ENCODE results near the gene C11orf16. TPM values are rescaled to one million over a fixed set of nuclear protein-coding genes. Genes with fewer than 3 reads are reported as not detected.

Gene C11orf16
- total and polyA plus RNA-seq, 8 donors: not detected

DNA sequence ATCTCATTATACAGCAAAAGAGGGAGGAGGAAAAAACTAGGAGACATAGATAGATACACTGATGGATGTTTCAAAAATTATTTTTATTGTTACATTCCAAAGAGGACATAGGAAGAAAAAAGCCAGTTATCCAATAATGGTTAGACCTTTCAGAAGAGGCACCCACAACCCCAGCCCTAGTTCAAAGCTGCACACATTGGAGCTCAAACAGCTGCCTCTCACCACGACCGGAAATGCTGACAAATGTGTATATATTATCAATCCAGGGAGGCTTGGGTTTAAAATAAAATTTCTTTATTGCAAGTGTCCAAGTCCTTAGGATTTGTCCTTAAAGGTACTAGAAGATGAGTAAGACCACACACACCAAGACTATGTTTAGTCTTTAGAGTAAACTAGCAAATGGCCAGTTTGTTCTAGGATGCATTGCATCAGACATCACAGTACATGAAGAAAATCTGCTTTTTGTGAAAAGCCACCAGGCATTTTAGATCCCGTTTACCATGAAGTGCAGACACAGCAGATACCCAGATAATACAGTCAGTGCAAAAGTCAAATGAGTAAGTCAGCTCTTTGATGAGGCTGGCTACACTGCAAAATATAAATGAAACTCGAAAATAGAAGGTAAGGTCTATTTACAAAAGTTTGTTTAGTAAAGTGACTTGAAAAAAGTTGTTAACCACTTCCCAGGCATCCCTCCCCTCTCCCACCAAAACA, 14.6 kb upstream of the C11orf16 start:
- no peak for DNase-seq
- H3K4me1 ChIP-seq: peaks cover 0 to 8% (median 0%) of the 10 kb centered on the region in 4 donors
- H3K9me3 ChIP-seq: no peaks in the 10 kb centered on the region
- WGBS, 5 donors: 62 to 73% (median 72%) methylated on average over 4 of the region's 4 CpGs
- H3K4me3 ChIP-seq: no peak overlapping the region
- TF ChIP-seq EP300 (IDR thresholded peaks at IDR 0.05) (no peak), POLR2AphosphoS5 (IDR thresholded peaks at IDR 0.05) (no peak), POLR2A (IDR thresholded peaks at IDR 0.05) (no peak)
- TF ChIP-seq, protein P1, sequence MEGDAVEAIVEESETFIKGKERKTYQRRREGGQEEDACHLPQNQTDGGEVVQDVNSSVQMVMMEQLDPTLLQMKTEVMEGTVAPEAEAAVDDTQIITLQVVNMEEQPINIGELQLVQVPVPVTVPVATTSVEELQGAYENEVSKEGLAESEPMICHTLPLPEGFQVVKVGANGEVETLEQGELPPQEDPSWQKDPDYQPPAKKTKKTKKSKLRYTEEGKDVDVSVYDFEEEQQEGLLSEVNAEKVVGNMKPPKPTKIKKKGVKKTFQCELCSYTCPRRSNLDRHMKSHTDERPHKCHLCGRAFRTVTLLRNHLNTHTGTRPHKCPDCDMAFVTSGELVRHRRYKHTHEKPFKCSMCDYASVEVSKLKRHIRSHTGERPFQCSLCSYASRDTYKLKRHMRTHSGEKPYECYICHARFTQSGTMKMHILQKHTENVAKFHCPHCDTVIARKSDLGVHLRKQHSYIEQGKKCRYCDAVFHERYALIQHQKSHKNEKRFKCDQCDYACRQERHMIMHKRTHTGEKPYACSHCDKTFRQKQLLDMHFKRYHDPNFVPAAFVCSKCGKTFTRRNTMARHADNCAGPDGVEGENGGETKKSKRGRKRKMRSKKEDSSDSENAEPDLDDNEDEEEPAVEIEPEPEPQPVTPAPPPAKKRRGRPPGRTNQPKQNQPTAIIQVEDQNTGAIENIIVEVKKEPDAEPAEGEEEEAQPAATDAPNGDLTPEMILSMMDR (IDR thresholded peaks at IDR 0.05): no peak
- peaks cover 2 to 57% (median 52%) of the 10 kb centered on the region in 4 donors for H3K36me3 ChIP-seq
- no peaks in the 10 kb centered on the region for H3K27me3 ChIP-seq
- intact Hi-C loops (cut with DNase I; ENCODE audit: low total_unique reads): no loop called here
- no peak overlapping the region for H3K27ac ChIP-seq

DNA sequence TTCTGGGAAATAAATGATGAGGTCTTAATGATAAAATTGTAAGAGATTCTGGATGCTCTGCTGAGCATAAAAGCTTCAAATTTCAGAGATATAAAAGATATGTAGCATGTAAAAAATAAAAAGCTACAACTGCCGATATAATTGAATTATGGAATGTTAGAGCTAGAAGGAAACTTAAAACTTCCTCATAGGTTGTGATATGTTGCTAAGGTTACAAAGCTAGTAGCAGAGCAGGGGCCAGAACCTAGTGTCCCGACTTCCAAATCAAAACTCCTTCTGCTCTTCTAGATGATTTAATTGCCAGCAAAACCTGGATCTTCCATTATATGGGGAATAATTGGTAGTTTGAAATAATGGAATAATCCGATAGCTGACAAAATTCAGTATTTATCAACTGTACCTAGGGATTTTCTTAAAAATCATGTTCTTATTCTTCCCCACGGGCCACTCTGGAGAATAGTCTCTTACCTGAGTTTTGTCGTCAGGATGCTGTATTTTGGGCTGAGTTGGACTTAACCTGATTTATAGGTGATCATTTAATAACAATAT, 9.8 kb upstream of the C11orf16 start, which contains the start of gene ASCL3:
ASCL3 (minus strand) TSS at position 499 of the 549 bp plus-strand sequence. CDS start 4,855 bp downstream, outside the sequence.
- H3K9me3 ChIP-seq: no peaks in the 10 kb centered on the region
- WGBS, 5 donors: 67 to 79% (median 72%) methylated on average over 5 of the region's 5 CpGs
- peaks cover 0 to 9% (median 8%) of the 10 kb centered on the region in 4 donors for H3K36me3 ChIP-seq
- intact Hi-C loops (cut with DNase I; ENCODE audit: low total_unique reads): no loop called here
- H3K4me3 ChIP-seq: no peak within 1 kb of the TSS
- no peaks in the 10 kb centered on the region for H3K27me3 ChIP-seq
- no peak for TF ChIP-seq EP300 (IDR thresholded peaks at IDR 0.05)
- TF ChIP-seq, protein P1 (IDR thresholded peaks at IDR 0.05): no peak
- TF ChIP-seq POLR2A (IDR thresholded peaks at IDR 0.05): no peak
- TF ChIP-seq POLR2AphosphoS5 (IDR thresholded peaks at IDR 0.05): no peak
- DNase-seq: no peak
- H3K4me1 ChIP-seq: no peaks in the 10 kb centered on the region
- no peak within 1 kb of the TSS for H3K27ac ChIP-seq

DNA sequence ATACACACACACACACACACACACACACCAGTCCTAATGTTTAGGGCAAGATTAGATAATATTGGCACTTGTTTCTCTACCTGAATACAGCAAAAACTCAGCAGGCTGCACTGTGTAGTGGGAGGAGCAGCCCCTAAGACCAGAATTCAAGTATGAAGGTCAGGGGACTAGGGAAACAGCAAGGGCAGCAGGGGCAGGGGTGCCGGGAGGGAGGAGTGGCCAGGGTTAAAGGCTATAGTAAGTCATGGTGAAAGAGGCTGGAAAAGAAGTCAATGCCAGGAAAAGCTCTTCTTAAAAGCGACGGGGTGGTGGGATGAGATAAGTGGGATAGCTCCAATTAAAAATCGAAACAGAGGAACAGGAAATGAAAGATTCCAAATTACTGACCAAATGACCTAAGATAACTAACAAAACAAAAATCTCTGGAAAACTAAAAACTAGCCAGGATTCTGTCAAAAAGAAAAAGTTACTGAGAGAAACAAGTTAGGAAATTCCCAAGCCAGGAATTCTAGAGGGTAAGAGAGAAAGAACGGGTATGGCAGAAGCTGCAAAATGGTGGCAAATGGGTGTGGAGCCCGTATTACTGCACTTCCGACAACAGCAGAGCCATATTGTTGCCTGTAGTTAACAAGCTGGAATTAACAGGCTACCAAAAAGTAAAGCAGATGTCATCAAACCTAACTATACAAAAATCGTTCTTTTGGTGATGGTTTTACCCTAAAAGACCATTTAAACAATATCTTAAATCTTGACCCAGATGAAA, 8.8 kb upstream of the C11orf16 start:
- H3K27ac ChIP-seq: no peak overlapping the region
- no peaks in the 10 kb centered on the region for H3K27me3 ChIP-seq
- no peak overlapping the region for H3K4me3 ChIP-seq
- no peaks in the 10 kb centered on the region for H3K9me3 ChIP-seq
- no peak for DNase-seq
- intact Hi-C loops (cut with DNase I; ENCODE audit: low total_unique reads): no loop called here
- WGBS, 5 donors: 57 to 67% (median 65%) methylated on average over 8 of the region's 8 CpGs
- TF ChIP-seq, protein P1 (IDR thresholded peaks at IDR 0.05): no peak
- TF ChIP-seq EP300 (IDR thresholded peaks at IDR 0.05) (no peak), POLR2AphosphoS5 (IDR thresholded peaks at IDR 0.05) (no peak), POLR2A (IDR thresholded peaks at IDR 0.05) (no peak)
- no peaks in the 10 kb centered on the region for H3K36me3 ChIP-seq
- H3K4me1 ChIP-seq: no peaks in the 10 kb centered on the region

DNA sequence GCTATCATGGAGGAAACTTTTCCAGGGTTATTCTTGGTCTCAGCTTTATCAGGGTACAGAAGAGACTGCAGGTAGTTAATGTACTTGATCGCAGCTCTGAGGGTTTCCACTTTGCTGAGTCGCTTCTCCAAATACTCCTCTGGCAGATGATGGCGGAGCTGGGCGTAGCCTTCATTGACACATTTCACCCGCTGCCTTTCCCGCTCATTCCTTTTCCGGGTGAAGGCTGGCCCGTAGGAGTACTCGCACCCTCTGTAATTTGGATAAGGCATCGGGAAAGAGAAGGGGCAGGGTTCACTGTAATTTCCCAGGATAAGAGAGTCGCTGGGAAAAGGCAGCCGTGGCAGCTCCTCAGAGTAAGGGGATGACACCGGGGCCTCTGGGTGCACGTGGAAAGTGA, 4.9 kb upstream of the C11orf16 start:
- H3K27me3 ChIP-seq: no peaks in the 10 kb centered on the region
- no peak for DNase-seq

More for the DNA sequence above, 4.9 kb upstream of the C11orf16 start:
- Histone ChIP-seq H3K36me3 (no peaks in the 10 kb centered on the region), H3K4me1 (no peaks in the 10 kb centered on the region), H3K27ac (no peak overlapping the region), H3K9me3 (no peaks in the 10 kb centered on the region), H3K4me3 (no peak overlapping the region)
- TF ChIP-seq EP300 (IDR thresholded peaks at IDR 0.05) (no peak), POLR2AphosphoS5 (IDR thresholded peaks at IDR 0.05) (no peak), POLR2A (IDR thresholded peaks at IDR 0.05) (no peak)
- TF ChIP-seq, protein P1 (IDR thresholded peaks at IDR 0.05): no peak
- WGBS, 5 donors: 82 to 90% (median 86%) methylated on average over 13 to 14 of the region's 14 CpGs
- intact Hi-C loops (cut with DNase I; ENCODE audit: low total_unique reads): no loop called here
